G401 (cell line): ENCODE measurements around the gene CRHR2. TPM values are rescaled to one million over a fixed set of nuclear protein-coding genes. Genes with fewer than 3 reads are reported as not detected.
"Not testable (repeated sequence)": the region's sequence is repeated elsewhere in the genome, so short reads cannot be mapped to it uniquely, and the experiment has no call there.

Experiments
- DNase-seq: peaks from one replicate; pipeline ENCODE4 v3.0.0-alpha.2; 2015; ENCODE audit warnings: low spot score
- in situ Hi-C: cut with HindIII; loops from 2 replicates; pipeline ENCODE4 v1.10.0; 2016; ENCODE audit warnings: low sequenced_read_pairs, mixed read lengths
- total RNA-seq: library from RNA; depleted of rRNA; stranded (reverse); fragments of >200 nt; shearing (Covaris generic); gene quantifications from 2 replicates; pipeline ENCODE4 v1.2.3, GENCODE V29; 2014; rRNA removed

CRHR2 gene
- total RNA-seq = not detected in 2 replicates

DNA sequence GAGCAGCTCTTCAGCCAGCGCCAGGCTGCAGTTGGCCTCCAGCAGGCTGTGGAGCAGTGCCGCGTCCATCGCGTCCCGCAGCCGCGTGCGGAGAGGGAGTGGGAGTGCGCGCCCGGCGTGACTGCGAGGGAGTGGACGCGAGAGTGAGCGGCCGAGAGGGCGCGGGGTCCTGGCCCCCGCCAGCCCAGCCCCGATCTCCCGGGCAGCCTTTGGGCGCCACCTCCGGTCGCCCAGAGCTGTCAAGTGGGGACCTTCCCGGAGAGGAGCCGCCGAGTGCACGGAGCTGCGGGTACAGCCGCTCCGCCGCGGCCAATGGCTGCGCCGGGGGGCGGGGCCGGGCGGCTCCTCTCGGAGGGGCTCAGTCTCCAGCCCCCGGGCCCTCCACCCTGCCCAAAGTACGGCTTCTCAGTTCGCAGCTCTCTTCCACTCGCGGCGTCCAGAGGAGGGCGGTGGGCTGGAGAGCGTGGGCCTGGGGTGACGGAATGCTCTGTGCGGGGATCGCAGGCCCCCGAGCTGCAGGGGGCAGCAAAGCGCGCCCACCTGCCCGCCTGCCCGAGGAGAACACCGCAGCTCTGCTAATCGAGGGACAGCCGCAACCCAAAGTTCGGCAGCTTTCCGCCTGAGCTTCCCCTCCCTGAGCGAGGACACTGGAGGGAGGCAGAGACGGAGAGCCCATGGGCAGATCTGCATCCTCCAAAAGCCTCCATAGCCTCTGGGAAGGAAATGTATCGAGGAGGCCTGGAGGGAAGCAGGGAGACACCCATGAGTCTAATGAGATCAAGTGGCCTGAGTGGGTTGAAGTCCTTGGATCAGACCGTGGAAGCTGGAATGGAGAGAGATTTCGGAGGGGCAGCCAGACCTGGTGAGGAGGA is at the start of gene CRHR2:
Gene CRHR2 (minus strand): TSS at position 245 of the 872 bp plus-strand sequence. CDS start 176 bp downstream, at position 69.
- no peak for DNase-seq
- in situ Hi-C loops = no loop called here

DNA sequence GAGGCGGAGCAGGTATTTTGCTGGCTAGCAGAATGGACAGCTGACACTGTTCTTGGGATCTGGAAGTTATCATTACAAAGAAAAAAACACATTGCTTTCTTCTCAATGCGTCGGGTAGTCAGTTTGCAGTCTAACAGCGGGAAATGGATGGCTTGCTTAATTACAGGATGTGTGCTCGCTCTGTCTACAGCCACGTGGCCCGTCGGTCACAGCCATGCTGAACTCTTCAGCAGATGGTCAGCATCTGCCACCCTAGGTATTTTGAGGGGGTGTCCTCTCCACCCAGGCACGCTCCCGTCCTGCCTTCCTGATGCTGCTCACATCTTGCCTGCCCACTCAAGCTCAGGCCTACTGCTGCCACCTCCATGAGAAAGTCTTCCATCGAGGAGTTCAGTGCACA is 49.3 kb upstream of the CRHR2 start:
- in situ Hi-C loops = no loop called here
- no peak for DNase-seq

DNA sequence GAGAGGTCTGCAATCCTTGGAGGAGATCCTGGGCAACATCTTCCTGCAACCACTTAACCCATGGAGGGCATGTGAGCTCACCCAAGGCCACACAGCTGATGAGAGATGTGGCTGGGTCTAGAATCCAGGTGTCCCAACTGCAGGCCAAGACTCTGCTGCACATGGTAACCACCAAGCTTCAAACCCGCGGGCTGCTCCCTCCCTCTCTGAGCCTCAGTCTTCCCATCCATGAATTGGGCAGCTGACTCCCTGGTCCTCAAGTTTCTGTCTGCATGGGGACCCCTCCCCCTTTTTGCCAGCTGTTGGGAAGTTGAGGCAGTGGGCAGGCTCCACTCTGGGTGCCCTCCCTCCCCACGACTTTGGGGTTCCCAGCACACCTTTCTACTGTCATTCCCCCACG is 48.7 kb upstream of the CRHR2 start:
- in situ Hi-C loops = no loop called here
- DNase-seq = no peak

GRCh38 chr7:30730097-30730496 is 47.8 kb upstream of the CRHR2 start:
- no peak for DNase-seq
- in situ Hi-C loops = no loop called here

GRCh38 chr7:30729642-30730041 is 47.4 kb upstream of the CRHR2 start:
- no peak for DNase-seq

DNA sequence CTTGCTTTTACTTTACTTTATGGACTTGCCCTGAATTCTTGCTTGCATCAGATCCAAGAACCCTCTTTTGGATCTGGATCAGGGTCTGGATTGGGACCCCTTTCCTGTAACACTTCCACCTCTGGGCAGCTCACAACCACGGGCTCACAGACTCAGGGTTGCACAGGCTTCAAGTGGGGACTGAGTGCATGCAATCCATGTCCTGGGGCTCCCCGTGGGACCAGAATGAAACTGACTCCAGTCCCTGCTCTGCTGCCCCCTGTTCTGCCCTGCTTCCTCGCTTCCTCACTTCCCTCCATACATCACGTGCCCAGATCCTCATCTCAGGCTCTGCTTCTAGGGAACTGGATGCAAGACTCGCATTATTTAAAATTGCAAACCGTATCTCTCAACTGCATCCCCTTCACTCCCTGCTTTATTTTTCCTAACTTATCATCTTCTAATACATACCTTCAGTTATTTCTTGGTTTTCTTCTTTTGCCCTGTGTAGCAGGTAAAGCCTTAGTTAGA is 46.4 kb upstream of the CRHR2 start:
- DNase-seq = no peak
- in situ Hi-C loops = no loop called here

More at GRCh38 chr7:30729642-30730041, 47.4 kb upstream of the CRHR2 start:
- in situ Hi-C loops = no loop called here

DNA sequence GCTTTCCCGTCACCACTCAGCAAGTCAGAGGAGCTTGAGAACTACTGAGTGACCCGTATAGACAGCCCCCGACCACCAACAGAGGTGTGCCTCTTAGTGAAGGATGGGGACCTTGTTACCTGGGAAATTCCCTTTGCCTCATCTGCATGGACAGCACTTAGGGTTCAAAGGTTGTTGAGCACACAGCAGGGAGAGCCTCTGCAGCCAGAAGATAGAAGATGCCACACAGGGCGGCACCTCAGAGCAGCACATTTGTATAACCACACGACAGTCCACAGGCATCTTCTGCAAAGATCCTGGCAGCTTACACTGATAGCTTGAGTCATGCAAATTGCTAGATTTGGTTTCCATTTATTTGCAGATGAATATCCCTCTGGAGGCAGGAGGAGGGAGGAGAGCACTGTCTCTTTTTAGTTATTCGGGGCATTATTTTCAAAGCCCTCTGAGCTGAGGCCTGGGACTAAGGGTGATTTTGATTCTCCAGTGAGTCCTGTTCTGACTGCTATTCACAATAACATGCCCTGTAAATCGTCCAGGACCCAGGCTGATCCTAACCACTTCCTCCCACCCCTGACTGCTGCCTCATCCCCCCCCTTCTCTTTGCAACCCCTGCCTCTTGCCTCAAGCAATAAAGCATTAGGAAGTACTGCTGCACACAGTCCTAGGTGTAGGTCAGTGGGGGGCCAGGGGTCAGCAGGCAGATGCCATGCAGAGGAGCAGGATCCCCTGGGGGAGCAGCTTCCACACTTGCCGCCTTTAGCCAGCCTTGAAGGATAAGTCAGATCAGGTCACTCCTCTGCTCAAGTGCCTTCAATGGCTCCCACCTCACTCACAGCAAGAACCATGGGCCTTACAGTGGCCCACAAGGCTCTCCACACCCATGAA is 45.0 kb upstream of the CRHR2 start:
- DNase-seq = no peak
- in situ Hi-C loops = no loop called here

- in situ Hi-C loops = no loop called here
- no peak for DNase-seq
Measured at GRCh38 chr7:30726296-30727006, 44.2 kb upstream of the CRHR2 start.

- in situ Hi-C loops = no loop called here
Measured at GRCh38 chr7:30723776-30724175, 41.5 kb upstream of the CRHR2 start.

DNA sequence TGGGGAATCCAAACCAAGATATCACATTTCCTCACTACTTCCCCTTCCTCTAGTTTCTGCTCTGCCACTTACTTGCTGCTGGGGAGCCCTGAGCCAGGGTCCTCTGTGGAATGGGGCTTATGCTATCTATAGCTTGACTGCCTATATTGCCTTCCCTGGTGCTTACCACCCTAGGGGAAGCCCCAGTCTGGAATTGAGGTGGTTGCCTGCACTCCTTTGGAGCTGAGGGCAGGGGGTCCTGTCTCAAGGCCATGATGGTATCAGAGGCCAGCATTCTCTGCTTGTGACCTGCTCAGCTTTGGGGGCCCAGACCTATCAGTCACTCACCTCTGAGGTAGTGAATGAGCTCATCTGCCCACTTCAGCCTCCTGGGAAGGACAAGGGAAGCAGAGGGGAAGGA is 40.4 kb upstream of the CRHR2 start:
- DNase-seq = no peak
- in situ Hi-C loops = no loop called here

More at GRCh38 chr7:30723776-30724175, 41.5 kb upstream of the CRHR2 start:
- no peak for DNase-seq

DNA sequence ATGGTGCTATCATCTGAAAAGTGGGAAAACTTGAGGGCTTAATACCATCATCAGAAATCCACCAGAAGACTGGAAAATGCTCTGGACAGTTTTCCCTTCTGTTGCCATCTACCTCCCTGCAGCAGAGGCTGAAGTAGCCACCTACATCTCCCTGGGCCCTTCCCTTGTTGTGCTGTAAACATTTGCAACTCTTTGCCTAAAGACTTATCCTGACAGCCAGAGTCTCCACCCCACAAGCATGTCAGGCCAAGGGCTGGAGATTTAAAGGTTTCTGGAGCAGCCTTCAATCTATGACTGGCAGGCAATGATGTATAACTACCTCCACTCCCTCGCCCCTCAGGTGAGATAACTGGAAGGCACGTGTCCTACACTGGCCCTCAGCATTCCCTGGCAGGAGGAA is 39.9 kb upstream of the CRHR2 start:
- in situ Hi-C loops = no loop called here
- no peak for DNase-seq

GRCh38 chr7:30721211-30721610 is 39.0 kb upstream of the CRHR2 start:
- no peak for DNase-seq
- in situ Hi-C loops = no loop called here

DNA sequence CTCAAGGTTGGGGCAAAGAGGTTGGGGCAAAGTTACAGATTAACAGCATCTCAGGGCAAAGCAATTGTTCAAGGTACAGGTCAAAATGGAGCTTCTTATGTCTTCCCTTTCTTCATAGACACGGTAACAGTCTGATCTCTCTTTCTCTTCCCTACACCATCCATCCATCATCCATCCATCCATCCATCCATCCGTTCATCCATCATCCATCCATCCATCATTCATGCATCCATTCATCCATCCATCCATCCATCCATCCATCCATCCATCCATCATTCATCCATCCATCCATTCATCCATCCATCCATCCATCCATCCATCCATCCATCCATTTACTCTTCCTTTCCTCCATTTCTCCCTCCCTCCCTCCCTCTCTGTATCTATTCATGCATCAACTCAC is 37.2 kb upstream of the CRHR2 start:
- DNase-seq, in situ Hi-C loops: not testable (repeated sequence)

DNA sequence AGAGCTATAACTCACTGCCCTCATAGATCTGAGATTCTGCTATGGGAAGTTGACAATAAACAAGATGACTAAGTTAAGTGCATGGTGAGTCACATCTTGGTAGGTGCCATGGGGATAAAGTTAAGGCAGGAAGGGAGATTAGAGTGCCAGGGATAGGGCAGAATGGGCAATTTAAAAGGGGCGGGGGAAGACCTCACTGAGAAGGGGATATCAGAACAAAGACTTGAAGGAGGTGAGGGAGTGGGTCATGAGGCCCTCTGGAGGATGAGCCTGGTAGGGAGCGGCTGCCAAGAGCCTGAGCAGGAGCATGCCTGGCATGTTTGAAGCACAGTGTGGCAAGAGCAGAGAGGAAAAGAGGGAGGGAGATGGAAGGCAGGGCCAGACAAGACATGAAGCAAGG is 34.9 kb upstream of the CRHR2 start:
- in situ Hi-C loops = no loop called here
- no peak for DNase-seq

DNA sequence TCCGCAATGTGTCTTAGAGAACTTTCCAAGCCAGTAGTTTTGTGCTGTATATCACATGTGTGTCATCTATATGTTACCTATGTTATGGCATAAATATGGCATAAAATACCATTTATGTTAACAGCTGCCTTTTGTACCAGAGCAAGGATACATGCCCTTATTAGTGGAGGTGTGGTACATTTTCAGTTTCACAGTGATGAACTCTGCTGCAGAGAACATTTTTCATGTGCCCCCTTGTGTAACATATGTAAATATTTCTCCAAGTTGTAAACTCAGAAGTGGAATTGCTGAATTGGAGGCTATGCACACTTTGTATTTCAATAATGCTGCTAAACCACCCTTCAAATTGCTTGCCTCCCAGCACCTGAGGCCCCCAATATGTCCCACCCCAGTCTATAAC is 31.9 kb upstream of the CRHR2 start:
- DNase-seq = no peak
- in situ Hi-C loops = no loop called here

- DNase-seq = no peak
- in situ Hi-C loops = no loop called here
Measured at GRCh38 chr7:30713392-30713791, 31.1 kb upstream of the CRHR2 start.

- DNase-seq = no peak
- in situ Hi-C loops = no loop called here
Measured at GRCh38 chr7:30710669-30711068, 28.4 kb upstream of the CRHR2 start.

GRCh38 chr7:30709549-30709948 is 27.3 kb upstream of the CRHR2 start:
- no peak for DNase-seq
- in situ Hi-C loops = no loop called here

GRCh38 chr7:30708983-30709382 is 26.7 kb upstream of the CRHR2 start:
- in situ Hi-C loops = no loop called here
- no peak for DNase-seq
